ENCODE data around the gene LARGE1. TPM values are rescaled to one million over a fixed set of nuclear protein-coding genes. Genes with fewer than 3 reads are reported as not detected.

Gene LARGE1
- polyA plus RNA-seq, 1 donor: 28.2 TPM

- DNase-seq: no peak
Observed at GRCh38 chr22:33854724-33855123, 65.6 kb downstream of the LARGE1 start.

GRCh38 chr22:33853200-33854097 is 66.8 kb downstream of the LARGE1 start:
- DNase-seq: no peak

- no peak for DNase-seq
Observed at GRCh38 chr22:33851821-33852384, 68.4 kb downstream of the LARGE1 start.

- no peak for DNase-seq
Observed at GRCh38 chr22:33851240-33851639, 69.0 kb downstream of the LARGE1 start.

- DNase-seq: no peak
Observed at GRCh38 chr22:33850724-33851123, 69.6 kb downstream of the LARGE1 start.

GRCh38 chr22:33850193-33850592 is 70.1 kb downstream of the LARGE1 start:
- DNase-seq: no peak

GRCh38 chr22:33848251-33848650 is 72.0 kb downstream of the LARGE1 start:
- DNase-seq: no peak

GRCh38 chr22:33844273-33844672 is 76.0 kb downstream of the LARGE1 start:
- DNase-seq: no peak

- no peak for DNase-seq
Observed at GRCh38 chr22:33842421-33843094, 77.7 kb downstream of the LARGE1 start.

GRCh38 chr22:33842006-33842354 is 78.3 kb downstream of the LARGE1 start:
- no peak for DNase-seq

- no peak for DNase-seq
Observed at GRCh38 chr22:33841281-33842005, 78.8 kb downstream of the LARGE1 start.

GRCh38 chr22:33838644-33839043 is 81.6 kb downstream of the LARGE1 start:
- no peak for DNase-seq

- DNase-seq: no peak
Observed at GRCh38 chr22:33837826-33838225, 82.5 kb downstream of the LARGE1 start.

- no peak for DNase-seq
Observed at GRCh38 chr22:33835265-33835664, 85.0 kb downstream of the LARGE1 start.

GRCh38 chr22:33832558-33833151 is 87.6 kb downstream of the LARGE1 start:
- DNase-seq: no peak

GRCh38 chr22:33831651-33832050 is 88.6 kb downstream of the LARGE1 start:
- DNase-seq: no peak

- DNase-seq: no peak
Observed at GRCh38 chr22:33831207-33831606, 89.1 kb downstream of the LARGE1 start.

GRCh38 chr22:33829546-33830280 is 90.6 kb downstream of the LARGE1 start:
- DNase-seq: no peak

- DNase-seq: no peak
Observed at GRCh38 chr22:33828302-33828701, 92.0 kb downstream of the LARGE1 start.

- no peak for DNase-seq
Observed at GRCh38 chr22:33825761-33826160, 94.5 kb downstream of the LARGE1 start.

GRCh38 chr22:33823552-33823951 is 96.7 kb downstream of the LARGE1 start:
- DNase-seq: no peak
